ENCODE results near the gene PCSK4. TPM values are rescaled to one million over a fixed set of nuclear protein-coding genes. Genes with fewer than 3 reads are reported as not detected.

PCSK4 gene
- total RNA-seq, 1 donor from 2014 or later, result 8.4 TPM

- DNase-seq (ENCODE audit: low spot score), result no peak
- Mint-ChIP-seq H3K4me3 (ENCODE audit: unreplicated experiment) (no peak overlapping the region), H3K27me3 (ENCODE audit: unreplicated experiment) (peaks cover 11% of the 10 kb centered on the region), H3K27ac (ENCODE audit: unreplicated experiment) (no peak overlapping the region), H3K4me1 (ENCODE audit: unreplicated experiment) (peaks cover 7% of the 10 kb centered on the region), H3K36me3 (ENCODE audit: low read depth, unreplicated experiment) (peaks cover 14% of the 10 kb centered on the region), H3K9me3 (ENCODE audit: unreplicated experiment) (no peaks in the 10 kb centered on the region)
- TF ChIP-seq, protein P1, sequence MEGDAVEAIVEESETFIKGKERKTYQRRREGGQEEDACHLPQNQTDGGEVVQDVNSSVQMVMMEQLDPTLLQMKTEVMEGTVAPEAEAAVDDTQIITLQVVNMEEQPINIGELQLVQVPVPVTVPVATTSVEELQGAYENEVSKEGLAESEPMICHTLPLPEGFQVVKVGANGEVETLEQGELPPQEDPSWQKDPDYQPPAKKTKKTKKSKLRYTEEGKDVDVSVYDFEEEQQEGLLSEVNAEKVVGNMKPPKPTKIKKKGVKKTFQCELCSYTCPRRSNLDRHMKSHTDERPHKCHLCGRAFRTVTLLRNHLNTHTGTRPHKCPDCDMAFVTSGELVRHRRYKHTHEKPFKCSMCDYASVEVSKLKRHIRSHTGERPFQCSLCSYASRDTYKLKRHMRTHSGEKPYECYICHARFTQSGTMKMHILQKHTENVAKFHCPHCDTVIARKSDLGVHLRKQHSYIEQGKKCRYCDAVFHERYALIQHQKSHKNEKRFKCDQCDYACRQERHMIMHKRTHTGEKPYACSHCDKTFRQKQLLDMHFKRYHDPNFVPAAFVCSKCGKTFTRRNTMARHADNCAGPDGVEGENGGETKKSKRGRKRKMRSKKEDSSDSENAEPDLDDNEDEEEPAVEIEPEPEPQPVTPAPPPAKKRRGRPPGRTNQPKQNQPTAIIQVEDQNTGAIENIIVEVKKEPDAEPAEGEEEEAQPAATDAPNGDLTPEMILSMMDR (IDR thresholded peaks at IDR 0.05; ENCODE audit: unreplicated experiment), result no peak
Observed at GRCh38 chr19:1475751-1476437, 14.3 kb downstream of the PCSK4 start.

GRCh38 chr19:1474765-1475351 lies 15.3 kb downstream of the PCSK4 start:
- H3K27me3 Mint-ChIP-seq (ENCODE audit: unreplicated experiment), result peaks cover 12% of the 10 kb centered on the region
- TF ChIP-seq, protein P1 (IDR thresholded peaks at IDR 0.05; ENCODE audit: unreplicated experiment), result no peak
- no peaks in the 10 kb centered on the region for H3K4me1 Mint-ChIP-seq (ENCODE audit: unreplicated experiment)
- H3K9me3 Mint-ChIP-seq (ENCODE audit: unreplicated experiment), result no peaks in the 10 kb centered on the region
- DNase-seq (ENCODE audit: low spot score), result no peak
- H3K36me3 Mint-ChIP-seq (ENCODE audit: low read depth, unreplicated experiment), result peaks cover 9% of the 10 kb centered on the region
- H3K4me3 Mint-ChIP-seq (ENCODE audit: unreplicated experiment), result no peak overlapping the region
- H3K27ac Mint-ChIP-seq (ENCODE audit: unreplicated experiment), result no peak overlapping the region

DNA sequence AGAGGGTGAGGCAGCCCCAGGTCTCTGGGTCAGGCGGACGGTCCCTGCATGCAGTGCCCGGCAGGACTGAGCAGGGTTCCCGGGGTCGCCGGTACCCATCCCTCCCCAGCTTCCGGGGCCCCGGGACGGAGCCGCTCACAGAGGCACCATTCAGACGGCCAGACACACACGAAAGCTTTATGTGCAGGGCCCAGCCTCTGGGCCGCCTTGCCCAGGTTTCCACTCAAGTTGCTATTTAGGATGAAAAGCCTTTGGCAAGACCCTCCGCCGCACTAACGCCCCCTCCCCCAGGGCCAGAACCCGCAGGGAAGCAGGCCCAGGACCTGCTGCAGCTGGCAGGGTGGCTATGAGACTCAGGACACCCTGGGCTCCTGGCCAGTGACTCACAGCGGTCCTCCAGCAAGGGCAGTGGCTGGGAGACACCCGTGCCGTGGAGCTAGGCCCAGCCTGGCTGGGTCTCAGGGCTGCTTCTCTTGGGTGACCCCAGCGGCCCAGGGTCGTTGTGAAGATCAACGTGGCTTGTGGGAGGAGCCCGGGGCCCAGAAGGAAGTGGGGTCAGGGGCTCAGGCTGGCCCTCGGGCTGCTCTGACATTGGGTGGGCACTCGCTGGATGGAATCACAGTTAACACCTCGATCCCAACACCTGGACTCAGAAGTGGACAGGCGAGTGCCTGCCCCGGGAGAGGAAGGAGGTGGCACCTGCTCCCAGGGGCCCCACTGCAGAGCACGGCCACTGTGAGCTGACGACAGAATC lies 16.0 kb downstream of the PCSK4 start:
- no peaks in the 10 kb centered on the region for H3K4me1 Mint-ChIP-seq (ENCODE audit: unreplicated experiment)
- peaks cover 9% of the 10 kb centered on the region for H3K36me3 Mint-ChIP-seq (ENCODE audit: low read depth, unreplicated experiment)
- no peaks in the 10 kb centered on the region for H3K9me3 Mint-ChIP-seq (ENCODE audit: unreplicated experiment)
- DNase-seq (ENCODE audit: low spot score), result no peak
- TF ChIP-seq, protein P1 (IDR thresholded peaks at IDR 0.05; ENCODE audit: unreplicated experiment), result no peak
- H3K27ac Mint-ChIP-seq (ENCODE audit: unreplicated experiment), result no peak overlapping the region
- H3K4me3 Mint-ChIP-seq (ENCODE audit: unreplicated experiment), result no peak overlapping the region
- H3K27me3 Mint-ChIP-seq (ENCODE audit: unreplicated experiment), result peaks cover 11% of the 10 kb centered on the region

- H3K27ac Mint-ChIP-seq (ENCODE audit: unreplicated experiment), result no peak overlapping the region
- TF ChIP-seq, protein P1 (IDR thresholded peaks at IDR 0.05; ENCODE audit: unreplicated experiment), result no peak
- no peaks in the 10 kb centered on the region for H3K4me1 Mint-ChIP-seq (ENCODE audit: unreplicated experiment)
- peaks cover 11% of the 10 kb centered on the region for H3K27me3 Mint-ChIP-seq (ENCODE audit: unreplicated experiment)
- no peak for DNase-seq (ENCODE audit: low spot score)
- peaks cover 9% of the 10 kb centered on the region for H3K36me3 Mint-ChIP-seq (ENCODE audit: low read depth, unreplicated experiment)
- peak overlapping the region; percentile 49 for H3K4me3 Mint-ChIP-seq (ENCODE audit: unreplicated experiment)
- no peaks in the 10 kb centered on the region for H3K9me3 Mint-ChIP-seq (ENCODE audit: unreplicated experiment)
Observed at GRCh38 chr19:1473085-1473851, 16.9 kb downstream of the PCSK4 start.
